Lung (tissue), 12 donors: ENCODE measurements around the gene OR6N2. TPM values are rescaled to one million over a fixed set of nuclear protein-coding genes. Genes with fewer than 3 reads are reported as not detected.

Experiments
- ATAC-seq: fragments of 200-7000 bp; cut with Tn5 transposase; one replicate; pipeline ENCODE4 v1.9.1; 2020; ENCODE audit warnings: moderate number of reproducible peaks; ENCODE audit not compliant: insufficient read depth, low FRiP score
- DNase-seq, 3 donors: peaks; one replicate each; pipeline ENCODE4 v3.0.0-alpha.2; 2013 to 2017
- H3K27ac ChIP-seq, 2 donors: one replicate each; pipeline ENCODE4 v1.5.1; 2013; ENCODE audit warnings: mild to moderate bottlenecking in 2 of 2, moderate library complexity in 2 of 2, control low read depth in 1 of 2, inconsistent platforms in 1 of 2, low read depth in 1 of 2, low read length in 1 of 2
- H3K27me3 ChIP-seq, 3 donors: one replicate each; pipeline ENCODE4 v1.5.1; 2013; ENCODE audit warnings: low read length in 2 of 3; ENCODE audit not compliant: control insufficient read depth in 3 of 3, insufficient read depth in 3 of 3
- H3K36me3 ChIP-seq, 4 donors: one replicate each; pipeline ENCODE4 v1.5.1; 2013; ENCODE audit warnings: low read length in 4 of 4, mild to moderate bottlenecking in 1 of 4, moderate library complexity in 1 of 4; ENCODE audit not compliant: control insufficient read depth in 4 of 4, insufficient read depth in 4 of 4
- H3K4me1 ChIP-seq, 5 donors: one replicate each; pipeline ENCODE4 v1.5.1; 2013; ENCODE audit warnings: low read length in 5 of 5, mild to moderate bottlenecking in 2 of 5, moderate library complexity in 1 of 5; ENCODE audit not compliant: control insufficient read depth in 5 of 5, insufficient read depth in 5 of 5
- H3K4me3 ChIP-seq: one replicate; pipeline ENCODE4 v1.5.1; 2013; ENCODE audit warnings: mild to moderate bottlenecking, control low read depth, moderate library complexity
- H3K9ac ChIP-seq, 2 donors: one replicate each; pipeline ENCODE4 v1.5.1; 2013; ENCODE audit warnings: low read length in 2 of 2, control low read depth in 1 of 2; ENCODE audit not compliant: insufficient read depth in 1 of 2
- H3K9me3 ChIP-seq, 4 donors: one replicate each; pipeline ENCODE4 v1.5.1; 2013; ENCODE audit warnings: low read length in 3 of 4, mild to moderate bottlenecking in 1 of 4, moderate library complexity in 1 of 4; ENCODE audit not compliant: control insufficient read depth in 4 of 4, insufficient read depth in 3 of 4
- CTCF ChIP-seq: IDR thresholded peaks from 2 replicates; pipeline ENCODE4 v1.5.1; 2012; ENCODE audit warnings: mild to moderate bottlenecking; ENCODE audit errors: control extremely low read depth, extremely low read depth
- WGBS, 2 donors: extraction: QIAGEN DNeasy Blood & Tissue Kit; methylation state at CpG; one replicate each; pipeline ENCODE4 v1.1.7; 2013; 5-methylcytosine and 5-hydroxymethylcytosine counted together
- polyA plus RNA-seq, 2 donors: library from polyadenylated mRNA; stranded (reverse); fragments of 200-250 nt; gene quantifications; one replicate each; pipeline ENCODE4 v1.2.1, GENCODE V29; 2013
- total RNA-seq, 2 donors: library from RNA; depleted of rRNA in 1 of 2; stranded (reverse); fragments of >200 nt in 1 of 2; gene quantifications; one replicate each; pipeline ENCODE4 v1.2.1, GENCODE V29; 2014 to 2021
- donor health status: control.
- donor health status: control.
- donor health status: Bipolar disorder and iron deficiency.
- donor health status: healthy.
- donor health status: DM: yes; HTN: yes; CAD: no.

OR6N2 gene
- total and polyA plus RNA-seq, 4 donors: not detected

GRCh38 chr1:158803678-158804077, 22.7 kb upstream of the OR6N2 start:
- no peak for TF ChIP-seq CTCF
- Histone ChIP-seq H3K4me3 (no peak overlapping the region), H3K36me3 (no peaks in the 10 kb centered on the region), H3K4me1 (no peaks in the 10 kb centered on the region), H3K9me3 (peaks cover 0 to 1% (median 0%) of the 10 kb centered on the region in 4 donors), H3K27ac (no peak overlapping the region), H3K9ac (no peak overlapping the region), H3K27me3 (no peaks in the 10 kb centered on the region)
- no peak for ATAC-seq
- WGBS, 2 donors: 71 to 93% methylated on average over 1 of the region's 1 CpG
- DNase-seq: no peak

DNA sequence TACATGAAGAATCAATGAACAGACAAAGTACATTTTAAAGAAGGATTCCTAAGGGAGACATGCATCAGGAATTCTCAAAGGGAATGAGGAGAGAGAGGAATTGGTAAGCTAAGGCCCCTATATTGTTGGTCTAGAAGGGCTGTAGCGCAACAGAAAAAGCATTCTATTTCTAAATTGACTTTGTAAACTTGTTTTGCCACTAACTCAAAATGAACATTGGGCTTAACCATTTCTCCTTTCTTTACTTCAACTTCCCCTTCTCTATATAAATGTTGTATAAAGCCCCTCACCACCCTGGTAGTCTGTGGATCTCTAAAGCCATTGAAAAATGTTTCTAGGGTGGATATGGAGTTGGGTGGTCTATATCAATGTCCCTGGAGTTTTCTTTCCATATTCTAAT, 20.4 kb upstream of the OR6N2 start:
- no peaks in the 10 kb centered on the region for H3K9me3 ChIP-seq
- H3K9ac ChIP-seq: no peak overlapping the region
- no peak for TF ChIP-seq CTCF
- no peaks in the 10 kb centered on the region for H3K27me3 ChIP-seq
- DNase-seq (no peak), ATAC-seq (no peak)
- H3K36me3 ChIP-seq: no peaks in the 10 kb centered on the region
- 56 to 67% methylated on average over 1 of the region's 1 CpG for WGBS, 2 donors
- no peaks in the 10 kb centered on the region for H3K4me1 ChIP-seq
- H3K27ac ChIP-seq: no peak overlapping the region
- no peak overlapping the region for H3K4me3 ChIP-seq

DNA sequence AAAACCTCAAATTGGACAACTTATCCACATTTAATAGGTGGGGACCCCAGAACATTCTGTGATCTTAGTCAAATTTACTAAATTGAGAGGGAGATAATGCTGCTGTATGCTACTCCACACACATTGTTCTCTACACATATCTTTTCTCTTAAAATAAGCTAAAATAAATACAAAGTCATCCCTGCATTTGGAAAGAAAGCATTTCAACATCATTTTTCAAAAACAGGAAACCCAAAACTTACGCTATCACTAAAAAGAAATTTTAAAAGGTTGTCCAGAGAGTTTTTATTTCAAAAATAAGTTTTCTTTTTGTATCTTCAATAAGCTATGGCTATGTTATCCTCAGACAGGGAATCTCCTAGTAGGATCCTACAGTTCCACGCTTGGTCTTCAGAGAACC, 19.5 kb upstream of the OR6N2 start:
- ATAC-seq: no peak
- 50 to 73% methylated on average over 2 of the region's 2 CpGs for WGBS, 2 donors
- Histone ChIP-seq H3K9me3 (no peaks in the 10 kb centered on the region), H3K27me3 (no peaks in the 10 kb centered on the region), H3K4me1 (no peaks in the 10 kb centered on the region), H3K4me3 (no peak overlapping the region), H3K36me3 (no peaks in the 10 kb centered on the region), H3K9ac (no peak overlapping the region), H3K27ac (no peak overlapping the region)
- no peak for DNase-seq
- TF ChIP-seq CTCF: no peak

GRCh38 chr1:158799689-158800088, 18.7 kb upstream of the OR6N2 start:
- 82 to 86% methylated on average over 4 of the region's 4 CpGs for WGBS, 2 donors
- no peak for TF ChIP-seq CTCF
- Histone ChIP-seq H3K27me3 (no peaks in the 10 kb centered on the region), H3K4me1 (no peaks in the 10 kb centered on the region), H3K9ac (no peak overlapping the region), H3K27ac (no peak overlapping the region), H3K4me3 (no peak overlapping the region), H3K36me3 (no peaks in the 10 kb centered on the region), H3K9me3 (no peaks in the 10 kb centered on the region)
- no peak for DNase-seq
- ATAC-seq: no peak
